Omental fat pad (tissue), 4 donors: ENCODE results near the gene RECQL5. TPM values are rescaled to one million over a fixed set of nuclear protein-coding genes. Genes with fewer than 3 reads are reported as not detected.

Experiments
- ATAC-seq: fragments of 150-250 bp; one replicate; pipeline ENCODE4 v1.9.1; 2016; ENCODE audit warnings: mild to moderate bottlenecking, moderate library complexity; ENCODE audit not compliant: low FRiP score
- DNase-seq: peaks from one replicate; pipeline ENCODE4 v3.0.0-alpha.2; 2019; ENCODE audit warnings: low spot score
- CTCF ChIP-seq, 3 donors: fragments of 450-650 bp; IDR thresholded peaks; one replicate each; pipeline ENCODE4 v1.5.1; 2016 to 2017; ENCODE audit warnings: antibody characterized with exemption in 3 of 3, mild to moderate bottlenecking in 3 of 3, moderate library complexity in 2 of 3
- total RNA-seq, 4 donors: library from RNA; depleted of rRNA; stranded (reverse); fragments of >200 nt; gene quantifications; one replicate each; pipeline ENCODE4 v1.1.0, GENCODE V29; 2016

The RECQL5 gene
- total RNA-seq, 4 donors from 2014 or later = 10.9 to 20.6 (median 13.3) TPM

GRCh38 chr17:75676461-75676860 lies 9.5 kb upstream of the RECQL5 start:
- DNase-seq (no peak), ATAC-seq (no peak)
- no peak for TF ChIP-seq CTCF (IDR thresholded peaks at IDR 0.05)

GRCh38 chr17:75673487-75673886 lies 6.5 kb upstream of the RECQL5 start:
- ATAC-seq (no peak), DNase-seq (no peak)
- no peak for TF ChIP-seq CTCF (IDR thresholded peaks at IDR 0.05)

- no peak for ATAC-seq
- DNase-seq = no peak
- TF ChIP-seq CTCF (IDR thresholded peaks at IDR 0.05) = no peak
Measured at GRCh38 chr17:75672011-75672410, 5.1 kb upstream of the RECQL5 start.

- ATAC-seq (no peak), DNase-seq (no peak)
- TF ChIP-seq CTCF (IDR thresholded peaks at IDR 0.05) = no peak
Measured at GRCh38 chr17:75670868-75671267, 3.9 kb upstream of the RECQL5 start.

GRCh38 chr17:75668489-75668888 lies 1.5 kb upstream of the RECQL5 start:
- no peak for TF ChIP-seq CTCF (IDR thresholded peaks at IDR 0.05)
- no peak for ATAC-seq
- no peak for DNase-seq

GRCh38 chr17:75667825-75668224 lies 871 bp upstream of the RECQL5 start:
- DNase-seq (no peak), ATAC-seq (no peak)
- TF ChIP-seq CTCF (IDR thresholded peaks at IDR 0.05) = no peak

- ATAC-seq (no peak), DNase-seq (no peak)
- no peak for TF ChIP-seq CTCF (IDR thresholded peaks at IDR 0.05)
Measured at GRCh38 chr17:75665981-75666380, 973 bp downstream of the RECQL5 start.
